ENCODE data around the gene SIL1. TPM values are rescaled to one million over a fixed set of nuclear protein-coding genes. Genes with fewer than 3 reads are reported as not detected.

The SIL1 gene
- total RNA-seq, 3 donors from 2014 or later (not counting 1 experiment from before 2014, with no cell fraction given) = 16.9 to 22.5 (median 22.4) TPM

DNA sequence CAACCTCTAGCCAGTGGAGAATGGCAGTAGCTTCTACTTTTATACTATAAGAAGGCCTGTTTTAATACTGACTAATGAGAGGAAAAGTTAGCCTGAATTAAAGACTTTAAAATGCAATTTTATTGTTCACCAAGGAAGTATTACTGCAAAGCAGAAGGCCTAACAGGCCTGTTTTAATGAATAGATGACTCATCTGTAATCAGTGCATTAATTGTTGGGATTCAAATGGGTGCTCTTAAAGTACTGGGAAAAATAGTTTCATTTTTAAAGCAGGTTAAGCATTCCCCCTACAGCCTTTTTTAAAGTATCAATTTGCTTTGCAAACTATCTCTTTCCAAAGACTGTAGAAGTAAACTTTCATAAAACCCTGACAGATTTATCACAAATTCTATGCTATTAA lies 147.7 kb downstream of the SIL1 start:
- DNase-seq (no peak), ATAC-seq (no peak)
- Histone ChIP-seq H3K27ac (ENCODE audit: low read length) (no peak overlapping the region), H3K9me3 (ENCODE audit: control insufficient read depth, insufficient read depth, low read length) (no peaks in the 10 kb centered on the region), H3K4me1 (ENCODE audit: control insufficient read depth, insufficient read depth, low read length) (no peaks in the 10 kb centered on the region), H3K4me3 (ENCODE audit: low read length) (no peak overlapping the region), H3K27me3 (ENCODE audit: control insufficient read depth, insufficient read depth, low read length) (no peaks in the 10 kb centered on the region), H3K36me3 (ENCODE audit: control insufficient read depth, insufficient read depth, low read length) (no peaks in the 10 kb centered on the region)
- Mint-ChIP-seq H3K27me3 (ENCODE audit: low read depth in 2 of 2) (no peaks in the 10 kb centered on the region), H3K27ac (no peak overlapping the region), H3K4me3 (no peak overlapping the region), H3K9me3 (no peaks in the 10 kb centered on the region), H3K4me1 (no peaks in the 10 kb centered on the region), H3K36me3 (no peaks in the 10 kb centered on the region)
- TF ChIP-seq CTCF (IDR thresholded peaks at IDR 0.05) = no peak
- intact Hi-C loops (cut with micrococcal nuclease) = no loop called here

- no peaks in the 10 kb centered on the region for H3K27me3 Mint-ChIP-seq (ENCODE audit: low read depth in 2 of 2)
- H3K9me3 Mint-ChIP-seq = no peaks in the 10 kb centered on the region
These were observed 148.4 kb downstream of the SIL1 start for GRCh38 chr5:139049780-139050179.

GRCh38 chr5:139046551-139046950 lies 151.6 kb downstream of the SIL1 start:
- no peak for TF ChIP-seq CTCF (IDR thresholded peaks at IDR 0.05)
- Histone ChIP-seq H3K36me3 (ENCODE audit: control insufficient read depth, insufficient read depth, low read length) (no peaks in the 10 kb centered on the region), H3K4me3 (ENCODE audit: low read length) (no peak overlapping the region), H3K27me3 (ENCODE audit: control insufficient read depth, insufficient read depth, low read length) (no peaks in the 10 kb centered on the region), H3K9me3 (ENCODE audit: control insufficient read depth, insufficient read depth, low read length) (no peaks in the 10 kb centered on the region), H3K27ac (ENCODE audit: low read length) (no peak overlapping the region), H3K4me1 (ENCODE audit: control insufficient read depth, insufficient read depth, low read length) (no peaks in the 10 kb centered on the region)
- Mint-ChIP-seq H3K9me3 (no peaks in the 10 kb centered on the region), H3K27ac (no peak overlapping the region), H3K36me3 (no peaks in the 10 kb centered on the region), H3K4me1 (no peaks in the 10 kb centered on the region), H3K4me3 (no peak overlapping the region), H3K27me3 (ENCODE audit: low read depth in 2 of 2) (no peaks in the 10 kb centered on the region)
- intact Hi-C loops (cut with micrococcal nuclease) = no loop called here
- ATAC-seq = no peak
- no peak for DNase-seq

More at GRCh38 chr5:139049780-139050179, 148.4 kb downstream of the SIL1 start:
- no peaks in the 10 kb centered on the region for H3K4me1 ChIP-seq (ENCODE audit: control insufficient read depth, insufficient read depth, low read length)
- DNase-seq = no peak
- no peaks in the 10 kb centered on the region for H3K4me1 Mint-ChIP-seq
- no peaks in the 10 kb centered on the region for H3K36me3 Mint-ChIP-seq
- no peak overlapping the region for H3K27ac ChIP-seq (ENCODE audit: low read length)
- H3K27me3 ChIP-seq (ENCODE audit: control insufficient read depth, insufficient read depth, low read length) = no peaks in the 10 kb centered on the region
- TF ChIP-seq CTCF (IDR thresholded peaks at IDR 0.05) = no peak
- intact Hi-C loops (cut with micrococcal nuclease) = no loop called here
- H3K4me3 Mint-ChIP-seq = no peak overlapping the region
- no peak overlapping the region for H3K27ac Mint-ChIP-seq
- H3K36me3 ChIP-seq (ENCODE audit: control insufficient read depth, insufficient read depth, low read length) = no peaks in the 10 kb centered on the region
- no peak overlapping the region for H3K4me3 ChIP-seq (ENCODE audit: low read length)
- 100% methylated on average over 1 of the region's 1 CpG for WGBS (ENCODE audit: insufficient coverage)
- ATAC-seq = no peak
- H3K9me3 ChIP-seq (ENCODE audit: control insufficient read depth, insufficient read depth, low read length) = no peaks in the 10 kb centered on the region

DNA sequence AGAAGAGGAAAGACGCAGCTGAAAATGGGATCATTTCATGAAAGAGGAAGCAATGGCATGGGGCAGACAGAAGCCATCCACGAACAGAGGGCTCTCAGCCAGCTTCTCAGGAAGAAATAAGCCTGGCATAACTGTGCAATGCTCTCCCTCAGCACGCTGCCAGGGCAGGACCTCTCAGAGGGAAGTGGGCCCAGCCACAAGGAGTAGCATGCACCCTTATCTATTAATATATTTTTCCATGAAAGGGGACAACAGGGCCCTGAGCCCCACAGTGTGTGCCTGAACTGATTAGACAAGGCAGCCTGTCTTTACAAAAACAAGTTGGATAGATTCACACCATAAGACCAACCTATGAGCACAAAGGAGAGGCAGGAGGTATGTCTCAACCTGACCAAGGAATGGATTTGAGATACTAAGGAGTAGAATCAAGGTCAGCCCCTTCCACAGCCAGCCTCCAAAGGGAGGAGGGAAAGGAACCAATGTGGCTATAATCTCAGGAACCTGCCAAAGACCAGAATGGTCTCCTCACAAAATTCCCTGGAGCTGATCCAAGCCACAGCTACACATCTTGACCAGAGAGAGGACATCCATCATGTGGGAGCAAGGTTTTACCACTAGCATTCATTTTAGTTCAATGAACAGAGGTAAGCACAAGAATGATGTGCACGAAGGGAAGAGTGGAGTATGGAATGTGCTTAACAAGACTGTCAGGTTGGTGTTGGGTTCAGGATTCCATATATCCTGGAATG lies 154.8 kb downstream of the SIL1 start:
- no peaks in the 10 kb centered on the region for H3K27me3 ChIP-seq (ENCODE audit: control insufficient read depth, insufficient read depth, low read length)
- no peaks in the 10 kb centered on the region for H3K9me3 ChIP-seq (ENCODE audit: control insufficient read depth, insufficient read depth, low read length)
- ATAC-seq (no peak), DNase-seq (no peak)
- no peak overlapping the region for H3K27ac ChIP-seq (ENCODE audit: low read length)
- Mint-ChIP-seq H3K36me3 (no peaks in the 10 kb centered on the region), H3K27me3 (ENCODE audit: low read depth in 2 of 2) (no peaks in the 10 kb centered on the region), H3K4me3 (no peak overlapping the region), H3K9me3 (no peaks in the 10 kb centered on the region), H3K4me1 (no peaks in the 10 kb centered on the region), H3K27ac (no peak overlapping the region)
- H3K36me3 ChIP-seq (ENCODE audit: control insufficient read depth, insufficient read depth, low read length) = no peaks in the 10 kb centered on the region
- H3K4me3 ChIP-seq (ENCODE audit: low read length) = no peak overlapping the region
- TF ChIP-seq CTCF (IDR thresholded peaks at IDR 0.05) = no peak
- intact Hi-C loops (cut with micrococcal nuclease) = no loop called here
- 72% methylated on average over 4 of the region's 4 CpGs for WGBS (ENCODE audit: insufficient coverage)
- H3K4me1 ChIP-seq (ENCODE audit: control insufficient read depth, insufficient read depth, low read length) = no peaks in the 10 kb centered on the region

Measured in natural killer cell (primary cell).